HG03097 (cell line): Measurements from ENCODE around the gene HARBI1.

ENCODE experiments used
- ATAC-seq: cut with Tn5 transposase; IDR thresholded peaks from one replicate; pipeline ENCODE4 v1.9.1; 2021; ENCODE audit not compliant: unreplicated experiment, low FRiP score

The HARBI1 gene

GRCh38 chr11:46557684-46558151 is 59.3 kb downstream of the HARBI1 start:
- ATAC-seq, result no peak

DNA sequence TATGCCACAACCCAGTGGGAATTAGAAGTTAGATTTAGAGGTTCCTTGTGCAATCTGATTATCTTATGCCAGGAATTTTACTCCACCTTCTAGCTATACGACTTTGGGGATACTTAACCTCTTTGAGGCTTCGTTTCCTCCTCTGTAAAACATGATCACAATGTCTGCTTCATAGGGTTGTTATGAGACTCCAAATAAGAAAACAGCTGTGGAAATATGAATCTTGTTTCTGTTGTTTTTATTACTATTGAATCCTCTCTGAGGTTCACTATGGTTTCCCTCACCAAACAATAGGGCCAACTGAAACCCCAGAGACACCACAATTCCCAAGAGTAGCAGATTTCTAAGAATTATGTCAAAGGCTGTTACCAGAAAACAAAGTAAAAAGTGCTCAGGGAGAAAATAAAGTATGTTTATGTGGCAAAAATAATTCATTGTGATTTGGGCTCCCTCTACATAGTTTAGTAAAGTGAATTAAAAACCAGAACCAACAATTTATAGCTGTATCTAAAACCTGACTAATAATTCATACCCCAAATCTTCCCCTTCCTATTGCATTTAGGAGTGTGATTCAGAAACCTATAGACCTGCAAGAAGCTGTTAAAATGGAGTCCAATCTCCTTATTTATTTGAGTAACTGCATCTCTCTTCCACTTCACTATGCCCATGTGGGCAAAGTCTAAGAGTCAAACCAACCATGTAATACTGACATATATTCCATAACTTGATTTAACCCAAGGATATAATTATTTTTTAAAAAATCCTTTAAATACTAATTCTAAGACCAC is 61.6 kb downstream of the HARBI1 start:
- ATAC-seq, result no peak

DNA sequence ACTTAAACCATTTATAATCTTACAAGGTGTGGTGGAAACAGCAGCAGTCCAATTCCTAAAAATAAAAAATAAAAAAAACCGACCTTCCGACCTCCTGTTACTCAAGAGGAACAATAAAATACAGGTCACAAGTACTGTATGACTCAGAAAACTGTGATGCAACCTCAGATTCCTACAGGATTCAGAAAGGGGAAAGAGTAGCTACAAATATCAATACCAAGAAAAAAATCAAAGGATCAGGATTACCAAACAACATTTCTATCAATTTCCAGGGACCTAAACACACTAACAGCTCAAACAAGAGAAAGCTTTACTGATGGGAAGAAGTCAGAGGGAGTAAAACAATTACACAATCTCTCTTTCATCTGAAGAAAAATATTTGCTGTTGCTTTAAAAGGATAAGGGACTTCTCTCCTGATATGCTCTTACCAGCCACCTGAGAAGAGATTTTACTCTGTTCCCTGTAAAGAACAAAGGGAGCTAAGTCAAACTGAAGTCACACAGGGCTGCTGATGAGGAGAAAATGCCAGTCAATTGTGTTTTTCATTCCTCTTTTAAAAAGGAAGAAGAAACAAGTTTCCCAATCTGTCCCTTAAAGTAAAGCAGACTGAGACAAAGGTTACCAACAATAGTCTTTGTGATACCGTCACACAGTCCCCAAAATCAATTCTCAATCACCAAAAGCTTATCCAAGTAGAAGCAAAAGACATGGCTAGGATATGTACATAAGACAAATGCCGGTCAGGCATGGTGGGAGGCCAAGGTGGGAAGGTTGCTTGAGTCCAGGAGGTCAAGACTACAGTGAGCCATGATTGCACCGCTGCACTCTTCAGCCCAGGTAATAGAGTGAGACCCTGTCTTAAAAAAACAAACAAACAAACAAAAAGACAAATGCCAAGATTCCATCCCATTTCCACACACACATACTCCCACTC is 62.5 kb downstream of the HARBI1 start:
- no peak for ATAC-seq

- ATAC-seq, result no peak
These were observed 63.2 kb downstream of the HARBI1 start for GRCh38 chr11:46553814-46554212.
